GM12872 (cell line): ENCODE measurements around the gene H2BK1.

Experiments used
- TF ChIP-seq, protein P1 (sequence below): IDR thresholded peaks from 3 replicates; pipeline ENCODE4 v1.5.1; 2011; ENCODE audit warnings: low read depth, mild to moderate bottlenecking, low read length, moderate library complexity; ENCODE audit not compliant: insufficient read depth

The H2BK1 gene

DNA sequence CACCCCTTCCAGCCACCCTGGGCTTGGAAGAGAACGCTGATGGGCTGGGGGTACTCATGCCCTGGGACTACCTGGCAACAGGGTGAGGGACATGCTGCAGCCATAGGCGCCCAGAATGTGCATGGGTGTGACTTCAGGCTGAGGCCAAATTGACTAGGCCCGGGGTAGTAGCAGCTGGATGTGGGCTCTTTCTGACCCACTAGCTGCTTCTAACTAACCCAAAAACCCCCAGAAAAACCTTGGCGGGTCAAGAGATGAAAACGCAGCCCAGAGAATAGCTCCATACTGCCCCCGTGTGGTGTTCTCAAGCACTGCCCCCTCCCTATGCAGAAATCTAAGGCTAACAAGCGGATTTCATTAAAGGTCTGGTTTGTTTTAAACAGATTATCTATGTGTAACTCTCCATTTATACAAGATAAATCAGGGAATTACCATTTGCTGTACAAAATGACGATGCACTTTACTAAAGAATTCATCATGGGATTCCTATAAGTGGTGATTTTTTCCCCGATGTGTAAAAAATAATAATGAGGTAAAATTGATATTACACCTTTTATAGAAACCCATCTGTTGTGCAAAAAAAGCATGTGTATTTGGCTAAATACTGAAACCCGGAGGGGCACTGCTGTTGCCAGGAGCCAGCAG lies 34.0 kb upstream of the H2BK1 start:
- TF ChIP-seq, protein P1, sequence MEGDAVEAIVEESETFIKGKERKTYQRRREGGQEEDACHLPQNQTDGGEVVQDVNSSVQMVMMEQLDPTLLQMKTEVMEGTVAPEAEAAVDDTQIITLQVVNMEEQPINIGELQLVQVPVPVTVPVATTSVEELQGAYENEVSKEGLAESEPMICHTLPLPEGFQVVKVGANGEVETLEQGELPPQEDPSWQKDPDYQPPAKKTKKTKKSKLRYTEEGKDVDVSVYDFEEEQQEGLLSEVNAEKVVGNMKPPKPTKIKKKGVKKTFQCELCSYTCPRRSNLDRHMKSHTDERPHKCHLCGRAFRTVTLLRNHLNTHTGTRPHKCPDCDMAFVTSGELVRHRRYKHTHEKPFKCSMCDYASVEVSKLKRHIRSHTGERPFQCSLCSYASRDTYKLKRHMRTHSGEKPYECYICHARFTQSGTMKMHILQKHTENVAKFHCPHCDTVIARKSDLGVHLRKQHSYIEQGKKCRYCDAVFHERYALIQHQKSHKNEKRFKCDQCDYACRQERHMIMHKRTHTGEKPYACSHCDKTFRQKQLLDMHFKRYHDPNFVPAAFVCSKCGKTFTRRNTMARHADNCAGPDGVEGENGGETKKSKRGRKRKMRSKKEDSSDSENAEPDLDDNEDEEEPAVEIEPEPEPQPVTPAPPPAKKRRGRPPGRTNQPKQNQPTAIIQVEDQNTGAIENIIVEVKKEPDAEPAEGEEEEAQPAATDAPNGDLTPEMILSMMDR, result peak; percentile 87

DNA sequence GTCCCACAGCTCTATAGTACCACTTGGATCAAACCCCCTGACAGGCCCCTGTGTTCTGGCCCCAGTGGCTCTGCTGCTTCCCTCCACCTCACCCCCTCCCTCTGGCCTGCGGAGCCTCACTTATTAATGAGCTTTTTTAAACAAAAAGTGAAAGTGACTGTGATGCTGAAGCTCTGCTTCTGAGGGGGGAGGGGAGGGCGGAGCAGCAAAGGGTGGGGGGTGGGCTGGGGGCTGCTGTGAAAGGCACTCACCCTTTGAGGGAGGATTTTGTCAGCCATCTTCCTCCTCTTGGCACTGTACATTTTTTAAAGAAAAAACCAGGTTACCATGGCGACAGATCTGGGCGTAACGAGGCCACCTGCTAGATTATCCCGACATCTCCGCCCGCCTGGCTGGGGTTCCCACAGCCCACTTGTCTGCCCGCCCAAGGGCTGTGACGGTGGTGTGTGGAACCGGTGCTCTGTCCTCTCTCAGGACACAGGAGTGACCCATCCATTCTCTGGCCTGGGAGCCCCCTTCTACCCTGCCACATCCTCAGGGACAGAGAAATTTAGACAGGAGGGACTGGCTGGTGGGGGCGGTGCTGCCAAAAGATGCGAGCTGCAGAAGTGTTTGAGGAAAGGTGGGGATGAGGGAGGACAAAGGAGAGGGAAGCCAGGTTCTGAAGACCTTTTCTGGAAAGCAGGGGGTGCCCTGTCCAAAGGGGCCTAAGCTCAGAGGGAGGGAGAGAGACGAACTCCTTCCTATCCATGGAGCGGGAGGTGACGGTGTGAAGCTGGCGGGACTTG lies 33.3 kb upstream of the H2BK1 start:
- TF ChIP-seq, protein P1, result no peak

DNA sequence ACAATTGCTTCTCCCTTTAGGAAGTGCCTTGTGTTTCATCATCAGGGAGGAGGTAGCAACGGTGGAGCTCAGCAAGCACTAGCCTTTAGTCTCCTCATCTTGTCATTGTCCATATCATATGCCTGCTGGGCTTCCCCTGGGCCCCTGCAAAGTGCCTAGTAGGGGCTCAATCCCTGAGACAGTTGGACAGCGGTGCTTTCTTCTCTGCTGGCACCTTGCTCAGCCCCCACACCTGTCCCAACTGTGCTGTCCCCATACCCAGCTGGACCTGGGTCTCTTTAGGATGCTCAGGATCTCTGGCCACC lies 32.7 kb upstream of the H2BK1 start:
- TF ChIP-seq, protein P1, result no peak

DNA sequence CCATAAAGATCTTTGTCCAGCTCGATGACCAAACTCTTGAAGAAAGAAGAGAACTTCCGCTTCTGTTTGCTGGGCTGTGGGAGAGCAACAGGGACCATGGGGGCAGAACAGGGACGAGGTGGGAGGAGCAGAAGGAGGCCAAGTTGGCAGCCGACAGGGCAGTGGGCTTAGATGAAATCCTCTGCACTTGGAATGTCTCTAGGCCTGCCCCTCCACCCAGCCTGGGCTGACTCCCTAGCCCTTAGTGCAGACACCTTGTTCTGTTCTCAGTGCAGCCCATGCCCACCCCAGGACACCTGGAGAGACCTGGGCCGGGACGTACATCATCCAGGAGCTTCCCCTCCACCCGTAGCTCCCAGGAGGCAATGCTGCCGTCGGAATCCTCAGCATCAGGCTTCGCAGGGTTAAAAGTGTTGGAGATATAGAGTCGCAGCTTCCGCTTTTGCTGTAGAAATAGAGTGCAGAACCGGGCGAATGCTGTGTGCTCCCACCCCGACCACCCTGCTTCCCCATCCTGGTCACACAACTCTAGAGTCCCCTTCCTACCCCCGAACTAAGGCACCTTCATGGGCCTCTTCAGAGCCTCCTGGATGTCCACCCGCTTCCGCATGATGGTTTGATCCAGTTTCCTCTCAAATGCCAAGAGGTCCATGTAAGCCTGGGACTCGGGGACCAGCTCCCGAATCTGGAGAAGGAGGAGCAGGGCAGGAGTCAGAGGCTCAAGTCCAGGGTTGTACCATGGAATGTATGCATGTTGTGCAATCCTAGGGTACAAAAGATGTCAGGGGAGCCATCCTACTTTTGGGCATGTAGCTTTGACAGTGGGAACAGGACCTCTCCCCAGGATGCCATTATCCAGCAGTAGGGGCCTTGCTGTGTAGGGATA lies 32.1 kb upstream of the H2BK1 start:
- TF ChIP-seq, protein P1, result no peak

DNA sequence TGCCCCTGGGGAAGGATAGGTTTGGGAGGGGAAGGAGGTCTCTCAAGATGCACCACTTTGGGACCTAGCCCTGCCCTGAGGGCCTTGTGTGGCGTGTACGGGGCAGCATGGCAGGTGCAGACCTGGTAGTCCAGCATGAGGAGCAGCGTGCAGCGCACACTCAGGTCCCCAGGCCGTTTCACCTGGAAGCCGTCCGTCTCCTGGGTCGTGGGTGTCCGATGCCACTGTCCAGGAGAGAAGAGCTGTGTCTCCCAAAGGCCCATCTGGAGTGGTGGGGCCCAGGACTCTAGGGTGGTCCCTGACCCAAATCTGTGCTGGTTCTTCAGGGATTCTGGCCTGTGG lies 31.4 kb upstream of the H2BK1 start:
- TF ChIP-seq, protein P1, result no peak

DNA sequence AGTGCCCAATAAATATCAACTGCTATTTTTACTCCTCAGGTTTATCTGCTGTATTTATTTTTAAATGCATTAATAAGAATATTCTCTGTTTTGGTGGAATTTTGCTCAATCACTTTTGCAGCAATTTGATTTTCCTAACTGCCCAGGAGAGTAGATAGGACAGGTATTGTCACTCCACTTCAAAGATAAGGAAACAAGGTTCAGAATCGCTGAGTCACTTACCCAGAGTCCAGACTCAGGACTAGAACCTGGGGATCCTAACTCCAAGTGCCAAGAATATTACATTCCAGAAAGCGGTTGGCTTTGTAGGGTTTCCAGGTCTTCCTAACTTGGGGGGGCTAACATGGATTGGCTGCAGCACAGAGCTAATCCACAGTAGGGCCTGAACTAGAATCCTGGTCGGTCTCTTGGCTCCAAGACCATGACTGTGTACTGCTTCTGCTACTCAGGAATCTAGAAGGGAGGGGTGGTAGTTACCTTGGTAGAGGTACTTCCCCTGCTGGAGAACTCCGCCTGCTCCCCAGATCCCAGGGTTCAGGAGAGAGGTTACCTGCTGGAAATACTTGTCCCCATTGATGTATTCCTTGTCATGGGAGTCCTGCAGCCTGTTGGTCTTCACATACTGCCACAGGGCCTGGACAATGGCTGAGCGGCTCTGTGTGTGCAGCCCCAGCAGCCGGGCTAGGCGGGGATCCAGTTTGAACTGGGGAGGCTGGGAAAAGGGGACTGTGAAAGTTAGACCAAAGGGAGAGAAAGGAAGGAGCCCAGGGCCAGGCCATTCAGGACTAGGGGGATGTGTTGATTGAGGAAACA lies 30.9 kb upstream of the H2BK1 start:
- TF ChIP-seq, protein P1, result no peak

DNA sequence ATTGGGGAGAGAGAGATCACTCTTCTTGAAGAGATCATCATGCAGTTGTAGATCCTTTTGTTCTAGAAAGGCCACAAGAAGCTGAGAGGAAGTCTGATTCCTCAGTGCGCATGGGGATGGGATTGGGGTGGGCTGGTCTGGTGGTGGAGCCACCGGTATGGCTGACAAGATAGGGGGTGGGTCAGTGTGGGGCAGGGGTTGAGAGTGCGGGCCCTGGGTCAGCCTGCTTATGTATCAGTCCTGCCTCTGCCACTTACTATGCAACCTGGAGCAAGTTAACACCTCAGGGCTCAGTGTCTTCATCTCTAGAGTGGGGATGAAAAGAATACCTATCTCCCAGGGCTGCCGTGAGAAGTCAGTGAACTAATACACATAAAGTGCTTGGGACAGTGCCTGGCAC lies 30.2 kb upstream of the H2BK1 start:
- TF ChIP-seq, protein P1, result no peak
